B cell (primary cell): ENCODE results near the gene CFAP68.

Experiments
- EZH2 ChIP-seq: IDR thresholded peaks from 2 replicates; pipeline ENCODE4 v1.6.1; 2012; ENCODE audit warnings: borderline replicate concordance, low read depth, mild to moderate bottlenecking, moderate library complexity, low read length; ENCODE audit not compliant: insufficient read depth, poor library complexity, severe bottlenecking
- TF ChIP-seq, protein P1 (sequence below): fragments of 200-600 bp; IDR thresholded peaks from one replicate; pipeline ENCODE4 v1.8.0; 2022; ENCODE audit warnings: antibody characterized with exemption, mild to moderate bottlenecking

- TF ChIP-seq, protein P1, sequence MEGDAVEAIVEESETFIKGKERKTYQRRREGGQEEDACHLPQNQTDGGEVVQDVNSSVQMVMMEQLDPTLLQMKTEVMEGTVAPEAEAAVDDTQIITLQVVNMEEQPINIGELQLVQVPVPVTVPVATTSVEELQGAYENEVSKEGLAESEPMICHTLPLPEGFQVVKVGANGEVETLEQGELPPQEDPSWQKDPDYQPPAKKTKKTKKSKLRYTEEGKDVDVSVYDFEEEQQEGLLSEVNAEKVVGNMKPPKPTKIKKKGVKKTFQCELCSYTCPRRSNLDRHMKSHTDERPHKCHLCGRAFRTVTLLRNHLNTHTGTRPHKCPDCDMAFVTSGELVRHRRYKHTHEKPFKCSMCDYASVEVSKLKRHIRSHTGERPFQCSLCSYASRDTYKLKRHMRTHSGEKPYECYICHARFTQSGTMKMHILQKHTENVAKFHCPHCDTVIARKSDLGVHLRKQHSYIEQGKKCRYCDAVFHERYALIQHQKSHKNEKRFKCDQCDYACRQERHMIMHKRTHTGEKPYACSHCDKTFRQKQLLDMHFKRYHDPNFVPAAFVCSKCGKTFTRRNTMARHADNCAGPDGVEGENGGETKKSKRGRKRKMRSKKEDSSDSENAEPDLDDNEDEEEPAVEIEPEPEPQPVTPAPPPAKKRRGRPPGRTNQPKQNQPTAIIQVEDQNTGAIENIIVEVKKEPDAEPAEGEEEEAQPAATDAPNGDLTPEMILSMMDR = no peak
- no peak for TF ChIP-seq EZH2
These were observed 44.7 kb upstream of the CFAP68 start for GRCh38 chr11:111834432-111835163.
